Cardiac muscle cell (in vitro differentiated cells and primary cell): ENCODE data around the gene VPS54. TPM values are rescaled to one million over a fixed set of nuclear protein-coding genes. Genes with fewer than 3 reads are reported as not detected.
A peak's percentile ranks its signal among the peaks of the same experiment; 100 is the strongest.

ENCODE experiments used
- DNase-seq, 2 donors: peaks; one replicate each; pipeline versions ENCODE4 v3.0.0 to v3.0.0-alpha.2; 2010 to 2017; ENCODE audit warnings: low read depth in 1 of 2, low spot score in 1 of 2
- H3K27ac ChIP-seq: fragments of 200-600 bp; sonication (generic); 2 replicates; pipeline ENCODE4 v1.5.1; 2016
- H3K27me3 ChIP-seq: fragments of 200-600 bp; sonication (generic); 2 replicates; pipeline ENCODE4 v1.6.0; 2016; ENCODE audit warnings: control low read depth
- H3K36me3 ChIP-seq: fragments of 200-600 bp; sonication (generic); 2 replicates; pipeline ENCODE4 v1.5.1; 2016; ENCODE audit warnings: control low read depth
- H3K4me1 ChIP-seq: fragments of 200-600 bp; sonication (generic); 2 replicates; pipeline ENCODE4 v1.8.1; 2017; ENCODE audit warnings: low read depth, mild to moderate bottlenecking, mixed run types
- H3K4me3 ChIP-seq: fragments of 200-600 bp; sonication (generic); 2 replicates; pipeline ENCODE4 v1.5.1; 2016; ENCODE audit warnings: mild to moderate bottlenecking
- H3K9me3 ChIP-seq: fragments of 200-600 bp; sonication (generic); 2 replicates; pipeline ENCODE4 v1.5.1; 2017; ENCODE audit warnings: low read depth, mild to moderate bottlenecking, control low read depth
- polyA plus RNA-seq: library from polyadenylated mRNA; unstranded; fragments of >200 nt; fragmentation: Nextera tagmentation; extraction: Ambion mirVana; gene quantifications from 2 replicates; pipeline ENCODE4 v1.2.1, GENCODE V29; 2016
- total RNA-seq: library from RNA; depleted of rRNA; stranded (reverse); fragments of >200 nt; gene quantifications from 2 replicates; pipeline ENCODE4 v1.2.3, GENCODE V29; 2016
- TF ChIP-seq, protein P1 (sequence below): IDR thresholded peaks from 2 replicates; pipeline ENCODE4 v1.5.1; 2012; ENCODE audit warnings: low read depth, mild to moderate bottlenecking, low read length

Gene VPS54
- total and polyA plus RNA-seq, 2 experiments from 2014 or later = 18.7 to 22.4 TPM

DNA sequence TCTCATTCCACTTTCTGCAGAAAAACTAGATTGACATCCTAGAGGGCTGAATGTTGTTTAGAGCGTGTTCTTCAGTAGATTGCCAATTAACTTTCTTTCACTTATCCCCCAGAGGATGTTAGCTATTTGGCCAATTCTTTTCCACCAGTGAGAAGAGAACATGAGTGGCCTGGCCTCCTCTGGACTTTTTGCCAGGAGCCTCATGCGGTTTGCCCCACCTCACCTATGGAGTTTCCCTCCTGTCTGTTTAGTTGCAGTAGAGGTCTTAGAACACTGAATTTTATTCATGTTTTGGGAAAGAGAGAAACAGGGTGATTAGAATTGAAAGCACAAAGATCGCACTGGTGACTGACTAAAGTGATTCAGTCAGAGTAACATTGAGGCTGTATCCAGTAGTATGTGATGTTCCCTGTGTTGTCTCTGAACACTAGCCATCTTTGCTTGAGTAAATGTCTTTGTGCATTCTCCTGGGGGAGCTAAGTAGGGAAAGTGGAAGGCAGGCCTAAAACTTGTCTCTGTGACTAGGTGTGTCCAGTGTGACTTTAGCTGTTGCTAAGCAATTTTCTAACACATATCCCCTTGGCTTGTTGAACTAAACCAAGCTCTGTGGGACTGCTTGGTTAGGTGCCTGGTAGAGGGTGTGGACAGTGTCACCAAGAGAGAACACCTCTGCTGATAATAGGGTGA, 143.5 kb downstream of the VPS54 start:
- Histone ChIP-seq H3K4me1 (peaks cover 30% of the 10 kb centered on the region), H3K36me3 (peaks cover 12% of the 10 kb centered on the region), H3K27me3 (no peaks in the 10 kb centered on the region), H3K4me3 (no peak overlapping the region), H3K9me3 (no peaks in the 10 kb centered on the region), H3K27ac (peak overlapping the region; percentile 75)
- TF ChIP-seq, protein P1, sequence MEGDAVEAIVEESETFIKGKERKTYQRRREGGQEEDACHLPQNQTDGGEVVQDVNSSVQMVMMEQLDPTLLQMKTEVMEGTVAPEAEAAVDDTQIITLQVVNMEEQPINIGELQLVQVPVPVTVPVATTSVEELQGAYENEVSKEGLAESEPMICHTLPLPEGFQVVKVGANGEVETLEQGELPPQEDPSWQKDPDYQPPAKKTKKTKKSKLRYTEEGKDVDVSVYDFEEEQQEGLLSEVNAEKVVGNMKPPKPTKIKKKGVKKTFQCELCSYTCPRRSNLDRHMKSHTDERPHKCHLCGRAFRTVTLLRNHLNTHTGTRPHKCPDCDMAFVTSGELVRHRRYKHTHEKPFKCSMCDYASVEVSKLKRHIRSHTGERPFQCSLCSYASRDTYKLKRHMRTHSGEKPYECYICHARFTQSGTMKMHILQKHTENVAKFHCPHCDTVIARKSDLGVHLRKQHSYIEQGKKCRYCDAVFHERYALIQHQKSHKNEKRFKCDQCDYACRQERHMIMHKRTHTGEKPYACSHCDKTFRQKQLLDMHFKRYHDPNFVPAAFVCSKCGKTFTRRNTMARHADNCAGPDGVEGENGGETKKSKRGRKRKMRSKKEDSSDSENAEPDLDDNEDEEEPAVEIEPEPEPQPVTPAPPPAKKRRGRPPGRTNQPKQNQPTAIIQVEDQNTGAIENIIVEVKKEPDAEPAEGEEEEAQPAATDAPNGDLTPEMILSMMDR = no peak
- peak in 1 of 2 donors; percentile 16 for DNase-seq

DNA sequence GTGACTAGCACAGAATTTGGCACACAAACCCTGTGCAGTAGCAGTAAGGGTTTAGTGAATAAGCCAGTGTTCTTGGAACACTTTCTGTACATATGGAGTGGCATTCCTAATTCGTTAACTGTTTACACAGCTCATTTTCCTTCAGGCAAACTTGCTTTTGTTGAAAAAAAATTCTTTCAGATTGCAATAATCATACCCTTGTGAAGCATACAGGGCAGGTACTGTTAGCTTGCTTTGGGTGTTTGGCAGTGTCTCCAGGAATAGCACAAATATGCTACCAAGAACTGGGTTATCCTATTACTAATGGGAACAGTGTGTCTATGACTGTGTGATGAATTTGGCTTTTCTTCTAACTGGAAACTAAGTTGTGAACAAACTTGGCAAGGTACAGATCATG, 144.1 kb downstream of the VPS54 start:
- TF ChIP-seq, protein P1 = no peak
- H3K4me3 ChIP-seq = no peak overlapping the region
- H3K27ac ChIP-seq = peak overlapping the region; percentile 75
- no peaks in the 10 kb centered on the region for H3K9me3 ChIP-seq
- no peaks in the 10 kb centered on the region for H3K27me3 ChIP-seq
- H3K4me1 ChIP-seq = peaks cover 30% of the 10 kb centered on the region
- DNase-seq = no peak
- H3K36me3 ChIP-seq = peaks cover 12% of the 10 kb centered on the region

DNA sequence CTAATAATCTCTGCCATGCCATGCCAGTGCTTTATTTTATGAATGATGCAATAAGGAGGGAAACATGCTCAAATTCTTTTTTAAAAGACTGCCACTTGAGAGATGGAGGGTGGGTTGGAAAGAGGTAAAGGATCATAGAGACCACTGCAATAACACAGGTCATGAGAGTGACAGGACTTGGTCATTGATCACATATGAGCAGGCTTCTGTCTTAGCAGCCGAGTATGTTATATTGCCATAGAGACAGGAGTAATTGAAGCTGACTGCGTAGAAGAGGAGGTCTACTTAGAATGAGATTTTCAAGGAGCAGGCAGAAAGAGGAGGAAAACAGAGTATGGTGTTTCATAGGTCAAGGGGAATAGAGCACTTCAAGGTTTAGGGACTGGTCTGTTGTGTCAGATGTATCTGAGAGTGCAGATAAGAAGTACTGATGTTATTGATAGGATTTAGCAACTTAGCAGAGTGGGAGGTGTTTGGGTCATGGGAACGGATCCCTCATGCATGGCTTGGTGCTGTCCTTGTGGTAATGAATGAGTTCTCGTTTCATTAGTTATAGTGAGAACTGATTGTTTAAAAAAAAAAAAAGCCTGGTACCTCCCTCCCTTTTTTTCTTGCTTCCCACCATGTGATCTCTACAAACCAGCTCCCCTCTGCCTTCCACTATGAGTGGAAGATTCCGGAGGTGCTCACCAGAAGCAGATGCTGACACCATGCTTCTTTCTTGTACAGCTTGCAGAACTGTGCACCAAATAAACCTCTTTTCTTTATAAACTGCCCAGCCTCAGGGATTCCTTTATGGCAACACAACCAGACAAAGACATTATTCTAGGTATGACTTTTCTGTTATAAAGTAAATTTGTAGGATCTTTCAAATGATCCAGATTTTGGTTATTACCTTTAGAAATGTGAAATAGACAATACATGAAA, 144.8 kb downstream of the VPS54 start:
- Histone ChIP-seq H3K36me3 (peaks cover 12% of the 10 kb centered on the region), H3K4me3 (no peak overlapping the region), H3K9me3 (no peaks in the 10 kb centered on the region), H3K27ac (peak overlapping the region; percentile 75), H3K27me3 (no peaks in the 10 kb centered on the region), H3K4me1 (peaks cover 30% of the 10 kb centered on the region)
- TF ChIP-seq, protein P1 = no peak
- no peak for DNase-seq

DNA sequence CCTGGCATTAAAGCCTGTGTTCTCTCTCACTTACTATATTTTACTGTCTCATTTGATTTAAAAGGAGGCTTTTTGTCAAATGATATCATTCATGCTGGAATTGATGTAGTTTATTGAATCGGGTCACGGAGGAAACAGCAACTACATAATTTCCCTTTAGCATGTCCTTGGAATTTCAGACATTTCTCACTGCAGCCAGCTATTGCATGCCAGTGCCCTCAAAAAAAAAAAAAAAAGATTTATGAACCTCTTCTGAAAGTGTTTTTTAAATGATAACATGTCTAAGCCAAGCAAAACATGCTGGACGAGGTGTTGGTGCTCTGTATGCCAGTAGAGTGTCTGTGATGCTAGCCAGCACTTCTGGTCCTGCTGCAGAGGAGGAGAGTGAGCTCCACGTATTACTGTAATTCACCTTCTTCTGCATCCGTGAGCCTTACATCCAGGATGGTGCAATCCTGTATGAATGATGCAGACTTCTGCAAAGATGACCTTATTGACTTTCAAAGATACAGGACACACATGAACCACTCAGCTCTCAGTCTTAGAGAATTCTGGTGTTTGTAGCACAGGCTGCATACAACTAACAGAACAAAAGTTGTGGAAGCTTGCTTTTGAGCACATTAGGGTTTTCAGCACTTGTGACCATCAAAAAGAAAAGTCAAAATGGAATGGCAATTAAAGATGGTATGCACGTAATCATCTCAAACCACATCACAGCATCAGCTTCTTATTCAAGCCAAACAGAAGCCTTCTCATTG, 146.5 kb downstream of the VPS54 start:
- Histone ChIP-seq H3K36me3 (peaks cover 4% of the 10 kb centered on the region), H3K27me3 (no peaks in the 10 kb centered on the region), H3K4me1 (peaks cover 30% of the 10 kb centered on the region)

DNA sequence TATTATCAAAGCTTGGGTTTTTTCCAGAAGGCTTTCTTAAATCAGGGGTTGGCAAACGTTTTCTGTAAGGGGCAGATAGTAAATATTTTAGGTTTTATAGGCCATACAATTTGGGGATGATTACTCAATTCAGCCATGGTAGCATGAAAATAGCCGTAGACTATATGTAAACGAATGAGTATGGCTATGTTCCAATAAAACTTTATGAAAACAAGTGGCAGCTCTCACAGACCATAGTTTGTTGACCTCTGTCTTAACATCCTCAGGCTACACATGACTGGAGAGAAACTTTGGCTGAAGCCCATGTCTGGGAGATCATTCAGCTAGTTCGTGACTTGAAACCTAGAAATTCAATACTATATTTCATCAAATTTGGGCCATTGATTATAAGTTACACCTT, 147.4 kb downstream of the VPS54 start:
- peak overlapping the region; percentile 84 for H3K27ac ChIP-seq
- peaks cover 8% of the 10 kb centered on the region for H3K36me3 ChIP-seq
- DNase-seq = no peak
- H3K9me3 ChIP-seq = no peaks in the 10 kb centered on the region
- TF ChIP-seq, protein P1 = no peak
- no peak overlapping the region for H3K4me3 ChIP-seq
- H3K4me1 ChIP-seq = peaks cover 29% of the 10 kb centered on the region
- H3K27me3 ChIP-seq = no peaks in the 10 kb centered on the region

More for the DNA sequence above, 146.5 kb downstream of the VPS54 start:
- Histone ChIP-seq H3K27ac (peak overlapping the region; percentile 84), H3K4me3 (no peak overlapping the region), H3K9me3 (no peaks in the 10 kb centered on the region)
- DNase-seq = peak in 1 of 2 donors; percentile 48
- TF ChIP-seq, protein P1 = no peak
